Type B pancreatic cell (in vitro differentiated cells): Measurements from ENCODE around the gene CNOT9. TPM values are rescaled to one million over a fixed set of nuclear protein-coding genes. Genes with fewer than 3 reads are reported as not detected.

Experiments
- DNase-seq: peaks from one replicate; pipeline ENCODE4 v3.0.0; 2021; ENCODE audit warnings: mixed read lengths; ENCODE audit not compliant: unreplicated experiment; ENCODE audit errors: extremely low spot score
- H3K27ac Mint-ChIP-seq: 2 replicates; pipeline ENCODE4 v1.8.0; 2021; ENCODE audit warnings: mild to moderate bottlenecking, mixed read lengths
- H3K27me3 Mint-ChIP-seq: 2 replicates; pipeline ENCODE4 v1.8.0; 2021; ENCODE audit warnings: mixed read lengths
- H3K36me3 Mint-ChIP-seq: 2 replicates; pipeline ENCODE4 v1.8.0; 2021; ENCODE audit warnings: mixed read lengths
- H3K4me1 Mint-ChIP-seq: one replicate; pipeline ENCODE4 v1.8.0; 2021; ENCODE audit warnings: mixed read lengths; ENCODE audit not compliant: unreplicated experiment
- H3K4me3 Mint-ChIP-seq: 2 replicates; pipeline ENCODE4 v1.8.0; 2021; ENCODE audit warnings: mild to moderate bottlenecking, mixed read lengths
- H3K9me3 Mint-ChIP-seq: 2 replicates; pipeline ENCODE4 v1.8.0; 2021; ENCODE audit warnings: mixed read lengths
- total RNA-seq: library from RNA; stranded (reverse); gene quantifications from 2 replicates; pipeline ENCODE4 v1.2.1, GENCODE V29; 2021; ENCODE audit warnings: low replicate concordance
- TF ChIP-seq, protein P1 (sequence below): fragments of 200-600 bp; sonication (generic); conservative IDR thresholded peaks from 2 replicates; pipeline ENCODE4 v1.5.0; 2021; ENCODE audit warnings: antibody characterized with exemption, mild to moderate bottlenecking

CNOT9 gene
- total RNA-seq, 1 donor from 2014 or later: 59.4 TPM

- Mint-ChIP-seq H3K4me3 (peak within 1 kb of the TSS; percentile 23), H3K4me1 (peaks cover 24% of the 10 kb centered on the region), H3K9me3 (no peaks in the 10 kb centered on the region), H3K27me3 (peaks cover 9% of the 10 kb centered on the region), H3K27ac (peak within 1 kb of the TSS; percentile 32), H3K36me3 (no peaks in the 10 kb centered on the region)
- TF ChIP-seq, protein P1, sequence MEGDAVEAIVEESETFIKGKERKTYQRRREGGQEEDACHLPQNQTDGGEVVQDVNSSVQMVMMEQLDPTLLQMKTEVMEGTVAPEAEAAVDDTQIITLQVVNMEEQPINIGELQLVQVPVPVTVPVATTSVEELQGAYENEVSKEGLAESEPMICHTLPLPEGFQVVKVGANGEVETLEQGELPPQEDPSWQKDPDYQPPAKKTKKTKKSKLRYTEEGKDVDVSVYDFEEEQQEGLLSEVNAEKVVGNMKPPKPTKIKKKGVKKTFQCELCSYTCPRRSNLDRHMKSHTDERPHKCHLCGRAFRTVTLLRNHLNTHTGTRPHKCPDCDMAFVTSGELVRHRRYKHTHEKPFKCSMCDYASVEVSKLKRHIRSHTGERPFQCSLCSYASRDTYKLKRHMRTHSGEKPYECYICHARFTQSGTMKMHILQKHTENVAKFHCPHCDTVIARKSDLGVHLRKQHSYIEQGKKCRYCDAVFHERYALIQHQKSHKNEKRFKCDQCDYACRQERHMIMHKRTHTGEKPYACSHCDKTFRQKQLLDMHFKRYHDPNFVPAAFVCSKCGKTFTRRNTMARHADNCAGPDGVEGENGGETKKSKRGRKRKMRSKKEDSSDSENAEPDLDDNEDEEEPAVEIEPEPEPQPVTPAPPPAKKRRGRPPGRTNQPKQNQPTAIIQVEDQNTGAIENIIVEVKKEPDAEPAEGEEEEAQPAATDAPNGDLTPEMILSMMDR: no peak
- no peak for DNase-seq
These were observed 38.9 kb downstream of the CNOT9 start, which contains the start of gene PLCD4 for GRCh38 chr2:218607436-218608115. Gene PLCD4 (plus strand): TSS chr2:218607899. CDS start chr2:218615740, 7,841 bp downstream.

DNA sequence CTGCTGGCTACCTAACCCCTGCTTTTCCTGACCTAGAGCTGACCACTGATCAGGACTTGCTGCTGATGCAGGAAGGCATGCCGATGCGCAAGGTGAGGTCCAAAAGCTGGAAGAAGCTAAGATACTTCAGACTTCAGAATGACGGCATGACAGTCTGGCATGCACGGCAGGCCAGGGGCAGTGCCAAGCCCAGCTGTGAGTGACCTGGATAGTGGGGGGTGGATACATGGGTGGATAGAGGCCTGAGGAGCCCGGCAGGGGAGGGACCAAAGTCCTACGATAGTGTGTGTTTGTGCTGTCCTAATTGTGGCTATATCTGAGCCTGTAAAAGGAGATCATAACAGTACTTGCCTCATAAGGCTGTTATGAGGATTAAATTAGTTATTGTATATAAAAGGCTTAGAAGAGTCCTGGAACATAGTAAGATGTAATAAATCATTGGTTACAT lies 47.3 kb downstream of the CNOT9 start:
- Mint-ChIP-seq H3K9me3 (no peaks in the 10 kb centered on the region), H3K4me3 (no peak overlapping the region), H3K27me3 (peaks cover 9% of the 10 kb centered on the region), H3K27ac (no peak overlapping the region), H3K4me1 (no peaks in the 10 kb centered on the region), H3K36me3 (no peaks in the 10 kb centered on the region)
- TF ChIP-seq, protein P1: no peak
- DNase-seq: no peak

GRCh38 chr2:218618102-218618860 lies 49.6 kb downstream of the CNOT9 start:
- Mint-ChIP-seq H3K27me3 (peaks cover 6% of the 10 kb centered on the region), H3K4me3 (no peak overlapping the region), H3K27ac (no peak overlapping the region), H3K4me1 (peaks cover 4% of the 10 kb centered on the region), H3K36me3 (no peaks in the 10 kb centered on the region), H3K9me3 (no peaks in the 10 kb centered on the region)
- TF ChIP-seq, protein P1: no peak
- no peak for DNase-seq

- H3K9me3 Mint-ChIP-seq: no peaks in the 10 kb centered on the region
- no peak overlapping the region for H3K4me3 Mint-ChIP-seq
- no peak for DNase-seq
- H3K27ac Mint-ChIP-seq: no peak overlapping the region
- H3K4me1 Mint-ChIP-seq: peaks cover 4% of the 10 kb centered on the region
- TF ChIP-seq, protein P1: no peak
- peaks cover 3% of the 10 kb centered on the region for H3K27me3 Mint-ChIP-seq
- no peaks in the 10 kb centered on the region for H3K36me3 Mint-ChIP-seq
These were observed 52.4 kb downstream of the CNOT9 start for GRCh38 chr2:218621007-218621406.

- TF ChIP-seq, protein P1: no peak
- no peak overlapping the region for H3K27ac Mint-ChIP-seq
- H3K9me3 Mint-ChIP-seq: no peaks in the 10 kb centered on the region
- peaks cover 3% of the 10 kb centered on the region for H3K27me3 Mint-ChIP-seq
- H3K4me1 Mint-ChIP-seq: peaks cover 4% of the 10 kb centered on the region
- no peak for DNase-seq
- H3K36me3 Mint-ChIP-seq: no peaks in the 10 kb centered on the region
- no peak overlapping the region for H3K4me3 Mint-ChIP-seq
These were observed 54.1 kb downstream of the CNOT9 start for GRCh38 chr2:218622606-218623365.
